ENCODE data around the gene KRT25.
A peak's percentile ranks its signal among the peaks of the same experiment; 100 is the strongest.

KRT25 gene

GRCh38 chr17:40727447-40728231 lies 27.5 kb downstream of the KRT25 start:
- H3K27ac ChIP-seq, result no peak overlapping the region
- TF ChIP-seq, protein P1, sequence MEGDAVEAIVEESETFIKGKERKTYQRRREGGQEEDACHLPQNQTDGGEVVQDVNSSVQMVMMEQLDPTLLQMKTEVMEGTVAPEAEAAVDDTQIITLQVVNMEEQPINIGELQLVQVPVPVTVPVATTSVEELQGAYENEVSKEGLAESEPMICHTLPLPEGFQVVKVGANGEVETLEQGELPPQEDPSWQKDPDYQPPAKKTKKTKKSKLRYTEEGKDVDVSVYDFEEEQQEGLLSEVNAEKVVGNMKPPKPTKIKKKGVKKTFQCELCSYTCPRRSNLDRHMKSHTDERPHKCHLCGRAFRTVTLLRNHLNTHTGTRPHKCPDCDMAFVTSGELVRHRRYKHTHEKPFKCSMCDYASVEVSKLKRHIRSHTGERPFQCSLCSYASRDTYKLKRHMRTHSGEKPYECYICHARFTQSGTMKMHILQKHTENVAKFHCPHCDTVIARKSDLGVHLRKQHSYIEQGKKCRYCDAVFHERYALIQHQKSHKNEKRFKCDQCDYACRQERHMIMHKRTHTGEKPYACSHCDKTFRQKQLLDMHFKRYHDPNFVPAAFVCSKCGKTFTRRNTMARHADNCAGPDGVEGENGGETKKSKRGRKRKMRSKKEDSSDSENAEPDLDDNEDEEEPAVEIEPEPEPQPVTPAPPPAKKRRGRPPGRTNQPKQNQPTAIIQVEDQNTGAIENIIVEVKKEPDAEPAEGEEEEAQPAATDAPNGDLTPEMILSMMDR (IDR thresholded peaks at IDR 0.05), result no peak
- TF ChIP-seq ZFX (IDR thresholded peaks at IDR 0.05; ENCODE audit: borderline replicate concordance), result no peak

DNA sequence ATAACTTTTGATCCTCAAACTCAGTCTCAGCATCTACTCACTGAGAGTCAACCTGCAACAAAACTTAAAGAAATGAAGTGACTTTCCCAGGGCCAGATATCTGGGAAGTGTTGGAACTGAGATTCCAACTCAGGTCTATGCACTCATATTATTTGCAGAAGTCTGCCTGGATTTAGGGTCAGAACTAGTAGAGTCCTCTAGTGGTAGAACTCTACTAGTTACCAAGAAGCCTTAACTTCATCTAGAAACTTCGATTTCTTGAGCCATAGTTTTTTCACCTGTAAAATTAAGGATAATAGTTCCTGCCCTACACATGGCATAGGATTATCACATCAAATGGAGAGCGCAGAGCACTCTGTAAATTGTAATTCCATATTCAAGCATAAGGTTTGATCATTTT lies 28.2 kb downstream of the KRT25 start:
- TF ChIP-seq, protein P1 (IDR thresholded peaks at IDR 0.05), result peak; percentile 28; the same call in 1 of the 2 replicates
- no peak for TF ChIP-seq ZFX (IDR thresholded peaks at IDR 0.05; ENCODE audit: borderline replicate concordance)
- no peak overlapping the region for H3K27ac ChIP-seq

DNA sequence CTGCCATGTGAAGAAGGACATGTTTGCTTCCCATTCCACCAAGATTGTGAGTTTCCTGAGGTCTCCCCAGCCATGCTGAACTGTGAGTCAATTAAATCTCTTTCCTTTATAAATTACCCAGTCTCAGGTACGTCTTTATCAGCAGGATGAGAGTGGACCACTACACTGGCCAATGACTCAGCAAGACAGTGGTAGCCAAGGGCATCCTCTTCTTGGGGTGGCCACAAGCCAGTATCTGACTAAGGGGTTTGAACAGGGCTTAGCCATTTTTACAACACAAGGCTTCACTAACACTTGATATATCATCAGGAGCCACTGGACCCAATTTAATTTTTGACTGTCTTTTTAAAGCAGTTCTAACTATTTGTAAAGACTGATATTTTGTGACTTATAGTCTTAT lies 30.5 kb downstream of the KRT25 start:
- TF ChIP-seq ZFX (IDR thresholded peaks at IDR 0.05; ENCODE audit: borderline replicate concordance), result no peak
- TF ChIP-seq, protein P1 (IDR thresholded peaks at IDR 0.05), result no peak
- H3K27ac ChIP-seq, result no peak overlapping the region

DNA sequence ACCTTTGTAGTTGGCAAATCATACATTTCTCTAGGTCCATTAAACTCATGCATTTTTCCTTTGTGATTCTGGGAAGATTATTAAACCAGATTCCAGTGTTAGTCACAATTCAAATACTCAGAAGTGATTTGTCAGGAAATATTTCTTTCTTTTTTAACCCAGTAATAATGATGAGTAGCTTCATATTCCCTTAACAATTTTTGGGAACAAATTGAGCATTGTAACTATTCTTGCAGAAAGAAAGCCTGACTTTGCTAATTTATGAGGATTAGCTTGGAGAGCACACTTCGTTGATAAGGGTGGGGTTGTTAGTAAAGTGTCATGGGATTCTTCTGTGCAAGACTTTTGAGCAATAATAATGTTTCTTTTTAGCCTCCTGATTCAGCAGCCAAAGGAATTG lies 32.9 kb downstream of the KRT25 start:
- H3K27ac ChIP-seq, result no peak overlapping the region

GRCh38 chr17:40720899-40721298 lies 34.2 kb downstream of the KRT25 start:
- no peak for TF ChIP-seq ZFX (IDR thresholded peaks at IDR 0.05; ENCODE audit: borderline replicate concordance)
- TF ChIP-seq, protein P1 (IDR thresholded peaks at IDR 0.05), result no peak
- no peak overlapping the region for H3K27ac ChIP-seq

More for the DNA sequence above, 32.9 kb downstream of the KRT25 start:
- no peak for TF ChIP-seq ZFX (IDR thresholded peaks at IDR 0.05; ENCODE audit: borderline replicate concordance)
- TF ChIP-seq, protein P1 (IDR thresholded peaks at IDR 0.05), result no peak

GRCh38 chr17:40718930-40719329 lies 36.2 kb downstream of the KRT25 start:
- TF ChIP-seq, protein P1 (IDR thresholded peaks at IDR 0.05), result no peak
- TF ChIP-seq ZFX (IDR thresholded peaks at IDR 0.05; ENCODE audit: borderline replicate concordance), result no peak
- no peak overlapping the region for H3K27ac ChIP-seq

DNA sequence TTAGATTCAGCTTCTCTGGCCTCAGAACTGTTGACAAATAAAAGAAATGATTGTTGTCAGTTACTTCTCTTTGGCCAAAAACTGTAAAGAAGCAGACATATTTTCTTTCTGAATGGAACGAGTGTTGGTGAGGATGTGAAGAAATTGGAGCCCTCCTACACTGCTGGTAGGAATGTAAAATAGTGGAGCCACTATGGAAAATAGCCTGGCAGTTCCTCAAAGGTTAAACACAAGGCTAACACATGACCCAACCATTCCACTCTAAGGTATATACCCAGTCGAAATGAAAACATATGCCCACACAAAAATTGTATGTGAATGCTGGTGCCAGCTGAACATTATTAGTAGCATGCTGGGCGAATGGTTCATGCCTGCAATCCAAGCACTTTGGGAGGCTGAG lies 37.4 kb downstream of the KRT25 start:
- no peak overlapping the region for H3K27ac ChIP-seq
- TF ChIP-seq ZFX (IDR thresholded peaks at IDR 0.05; ENCODE audit: borderline replicate concordance), result no peak
- TF ChIP-seq, protein P1 (IDR thresholded peaks at IDR 0.05), result no peak
